Head of caudate nucleus (tissue), 42 donors: Measurements from ENCODE around the gene ADPRHL1.

Source experiments
- DNase-seq, 42 donors: peaks; one replicate each; pipeline versions ENCODE4 v3.0.0 to v3.0.0-alpha.2; 2020 to 2021; ENCODE audit warnings: mixed read lengths in 7 of 42
- intact Hi-C: fragments of 100-400 bp; cut with DNase I; formaldehyde crosslinking; loops from one replicate; pipeline ENCODE4 v1.15.0; 2022

The ADPRHL1 gene

GRCh38 chr13:113422807-113423519, 30.3 kb downstream of the ADPRHL1 start:
- no peak for DNase-seq
- intact Hi-C loops, result no loop called here

- no peak for DNase-seq
Measured at GRCh38 chr13:113421673-113422270, 31.5 kb downstream of the ADPRHL1 start.

DNA sequence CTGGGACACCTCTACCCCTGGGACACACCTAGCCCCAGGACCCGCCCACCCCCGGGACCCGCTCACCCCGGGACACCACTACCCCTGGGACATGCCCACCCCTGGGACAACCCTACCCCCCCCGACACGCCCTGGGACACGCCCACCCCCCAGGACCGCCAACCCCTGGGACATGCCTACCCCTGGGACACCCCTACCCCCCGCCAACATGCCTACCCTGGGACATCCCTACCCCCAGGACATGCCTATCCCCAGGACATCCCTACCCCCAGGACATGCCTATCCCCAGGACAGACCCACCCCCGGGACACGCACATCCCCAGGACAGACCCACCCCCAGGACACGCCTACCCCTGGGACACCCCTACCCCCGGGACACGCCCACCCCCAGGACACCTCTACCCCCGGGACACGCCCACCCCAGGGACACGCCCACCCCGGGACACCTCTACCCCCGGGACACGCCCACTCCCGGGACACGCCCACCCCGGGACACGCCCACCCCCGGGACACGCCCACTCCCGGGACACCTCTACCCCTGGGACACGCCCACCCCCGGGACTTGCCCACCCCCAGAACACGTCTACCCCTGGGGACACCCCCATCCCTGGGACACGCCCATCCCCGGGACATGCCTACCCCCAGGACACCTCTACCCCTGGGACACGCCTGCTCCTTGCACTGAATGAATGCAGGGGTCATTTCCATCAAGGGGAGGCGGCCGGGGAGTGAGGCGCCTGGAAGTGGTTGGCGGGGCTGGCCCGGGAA, 32.3 kb downstream of the ADPRHL1 start:
- intact Hi-C loops, result no loop called here
- DNase-seq, result no peak

More at GRCh38 chr13:113421673-113422270, 31.5 kb downstream of the ADPRHL1 start:
- intact Hi-C loops, result no loop called here

- DNase-seq, result no peak
Measured at GRCh38 chr13:113420232-113420631, 33.1 kb downstream of the ADPRHL1 start.

GRCh38 chr13:113419531-113420193, 33.6 kb downstream of the ADPRHL1 start:
- intact Hi-C loops, result no loop called here
- DNase-seq, result no peak

More at GRCh38 chr13:113420232-113420631, 33.1 kb downstream of the ADPRHL1 start:
- intact Hi-C loops, result no loop called here

DNA sequence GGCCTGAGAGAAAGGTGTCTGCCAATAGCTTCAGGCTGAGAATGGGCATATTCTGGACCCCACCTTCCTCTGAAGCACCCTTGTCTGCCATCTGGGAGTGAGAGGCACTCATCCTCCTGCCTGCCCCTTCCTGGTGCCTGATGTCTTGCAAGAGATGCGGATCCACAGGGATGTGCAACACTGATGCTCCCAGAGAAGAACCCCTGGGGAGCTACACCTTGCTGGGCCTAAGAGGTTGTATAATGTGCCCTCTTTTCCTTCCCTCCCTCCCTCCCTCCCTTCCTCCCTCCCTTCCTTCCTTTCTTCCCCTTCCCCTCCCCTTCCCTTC, 34.6 kb downstream of the ADPRHL1 start:
- no peak for DNase-seq

GRCh38 chr13:113417836-113418721, 35.2 kb downstream of the ADPRHL1 start:
- intact Hi-C loops, result no loop called here

More for the DNA sequence above, 34.6 kb downstream of the ADPRHL1 start:
- intact Hi-C loops, result no loop called here

DNA sequence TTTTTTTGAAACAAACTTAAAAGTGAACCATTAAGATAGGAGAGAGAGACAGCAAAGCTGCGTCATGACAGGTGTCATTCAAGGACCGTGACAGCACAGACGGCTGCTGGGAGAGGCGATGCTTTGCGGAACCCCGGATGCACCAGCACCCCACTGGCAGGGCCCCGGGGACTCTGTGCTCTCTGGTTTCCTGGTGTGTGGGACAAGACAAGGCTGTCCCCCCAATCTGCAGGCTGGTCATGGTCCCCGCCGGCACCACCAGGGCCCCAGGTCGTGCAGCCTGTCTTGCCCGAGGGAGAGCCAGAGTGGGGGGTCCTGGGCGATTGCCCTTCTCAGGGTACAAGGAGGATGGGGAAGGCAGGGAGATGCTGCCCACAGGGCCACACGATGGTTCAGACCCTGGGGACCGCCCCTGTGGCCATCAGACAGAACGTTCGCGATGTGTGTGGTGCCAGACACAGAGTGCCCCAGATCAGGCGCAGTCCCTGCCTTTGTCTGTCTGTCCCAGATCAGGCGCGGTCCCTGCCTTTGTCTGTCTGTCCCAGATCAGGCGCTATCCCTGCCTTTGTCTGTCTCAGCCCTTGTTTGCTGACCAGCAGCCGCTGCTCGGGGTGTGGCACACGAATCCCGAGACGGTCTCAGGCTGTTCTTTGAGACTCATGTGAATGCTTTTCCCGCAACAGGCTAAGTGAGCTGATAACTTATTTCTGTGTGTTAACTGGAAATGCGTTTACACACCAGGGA, 36.1 kb downstream of the ADPRHL1 start:
- DNase-seq, result no peak
- intact Hi-C loops, result no loop called here

More at GRCh38 chr13:113417836-113418721, 35.2 kb downstream of the ADPRHL1 start:
- no peak for DNase-seq

DNA sequence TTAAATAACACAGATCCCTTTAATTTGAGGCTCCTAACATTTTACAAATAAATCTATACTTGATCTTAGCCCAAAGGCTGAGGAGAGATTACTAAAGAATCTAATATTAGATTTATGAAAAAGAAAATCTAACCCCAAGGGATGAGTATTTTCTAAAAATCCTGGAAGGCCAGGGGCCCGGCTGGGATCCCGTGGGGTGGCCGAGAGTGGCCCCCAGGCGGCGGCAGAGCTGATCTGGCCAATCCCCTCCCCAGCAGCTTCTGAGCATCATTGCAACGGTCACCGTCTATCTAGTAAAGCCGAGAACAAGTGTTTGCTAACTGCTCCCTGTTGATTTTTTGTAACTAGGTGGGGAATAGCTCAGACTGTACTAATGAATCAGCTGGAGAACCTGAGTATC, 37.5 kb downstream of the ADPRHL1 start:
- no peak for DNase-seq
- intact Hi-C loops, result no loop called here

DNA sequence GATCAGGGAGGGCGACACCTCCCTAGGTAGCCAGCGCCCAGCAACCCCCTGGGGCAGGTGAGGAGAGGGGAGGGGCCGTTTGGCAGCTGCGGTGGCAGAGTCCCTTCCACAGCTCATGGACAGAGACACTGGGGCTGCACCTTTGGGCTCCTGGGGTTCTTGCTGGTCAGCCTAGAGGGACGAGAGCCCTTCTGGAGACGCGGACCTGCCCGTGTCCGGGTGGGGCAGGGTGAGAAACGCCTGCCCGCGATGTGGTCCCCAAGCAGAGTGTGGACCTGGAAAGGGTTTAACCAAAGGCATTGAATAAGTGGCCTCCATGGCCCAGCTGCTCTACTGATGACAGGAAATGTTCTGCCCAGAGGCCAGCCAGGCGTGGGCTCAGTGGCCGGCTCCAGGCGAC, 38.3 kb downstream of the ADPRHL1 start:
- intact Hi-C loops, result no loop called here
- DNase-seq, result no peak

GRCh38 chr13:113414335-113414734, 39.0 kb downstream of the ADPRHL1 start:
- intact Hi-C loops, result no loop called here
- no peak for DNase-seq

GRCh38 chr13:113413898-113414282, 39.4 kb downstream of the ADPRHL1 start:
- intact Hi-C loops, result no loop called here
- DNase-seq, result peak in 1 of 42 donors; percentile 12

- no peak for DNase-seq
Measured at GRCh38 chr13:113413178-113413897, 40.0 kb downstream of the ADPRHL1 start.

DNA sequence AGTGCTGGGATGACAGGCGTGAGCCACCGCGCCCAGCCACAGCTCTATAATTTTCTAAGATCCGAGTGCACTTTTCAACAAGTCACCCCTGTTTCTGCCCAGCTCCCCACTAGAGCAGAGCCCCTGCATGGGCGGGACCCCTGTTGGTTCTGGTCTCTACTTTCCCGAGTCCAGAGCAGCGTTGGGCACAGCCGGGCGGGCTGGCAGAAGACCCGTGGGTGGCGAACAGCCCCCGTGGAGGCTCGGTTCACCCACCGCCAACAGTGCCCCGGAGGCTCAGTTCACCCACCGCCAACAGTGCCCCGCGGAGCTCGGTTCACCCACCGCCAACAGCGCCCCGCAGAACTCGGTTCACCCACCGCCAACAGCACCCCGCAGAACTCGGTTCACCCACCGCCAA, 40.8 kb downstream of the ADPRHL1 start:
- intact Hi-C loops, result no loop called here
- no peak for DNase-seq

More at GRCh38 chr13:113413178-113413897, 40.0 kb downstream of the ADPRHL1 start:
- intact Hi-C loops, result no loop called here

- DNase-seq, result no peak
- intact Hi-C loops, result no loop called here
Measured at GRCh38 chr13:113411216-113412023, 41.9 kb downstream of the ADPRHL1 start.

- DNase-seq, result peak in 1 of 42 donors; percentile 2
- intact Hi-C loops, result no loop called here
Measured at GRCh38 chr13:113410472-113411201, 42.7 kb downstream of the ADPRHL1 start.
